H9 (cell line): ENCODE data around the gene IWS1. TPM values are rescaled to one million over a fixed set of nuclear protein-coding genes. Genes with fewer than 3 reads are reported as not detected.

Experiments used
- DNase-seq: peaks from one replicate; pipeline ENCODE4 v3.0.0-alpha.2; 2017
- H2AFZ ChIP-seq: one replicate; pipeline ENCODE4 v1.6.1; 2013; ENCODE audit warnings: mild to moderate bottlenecking, low read length, control low read depth, moderate library complexity
- H2AK5ac ChIP-seq: 2 replicates; pipeline ENCODE4 v1.6.1; 2013; ENCODE audit warnings: low read length, control low read depth, mixed read lengths; ENCODE audit not compliant: insufficient read length
- H2BK120ac ChIP-seq: one replicate; pipeline ENCODE4 v1.6.1; 2013; ENCODE audit warnings: low read depth, mild to moderate bottlenecking, low read length, control low read depth, inconsistent platforms; ENCODE audit not compliant: poor library complexity, severe bottlenecking
- H2BK12ac ChIP-seq: 2 replicates; pipeline ENCODE4 v1.6.1; 2013; ENCODE audit warnings: low read length, control low read depth, mixed read lengths, low read depth; ENCODE audit not compliant: insufficient read length
- H2BK15ac ChIP-seq: 2 replicates; pipeline ENCODE4 v1.6.1; 2013; ENCODE audit warnings: low read depth, low read length, control low read depth
- H2BK20ac ChIP-seq: one replicate; pipeline ENCODE4 v1.6.1; 2013; ENCODE audit warnings: low read depth, mild to moderate bottlenecking, low read length, control low read depth, inconsistent platforms; ENCODE audit not compliant: poor library complexity, severe bottlenecking
- H2BK5ac ChIP-seq: 2 replicates; pipeline ENCODE4 v1.6.1; 2013; ENCODE audit warnings: low read length, control low read depth, mixed read lengths; ENCODE audit not compliant: insufficient read length
- H3K14ac ChIP-seq: 2 replicates; pipeline ENCODE4 v1.6.1; 2013; ENCODE audit warnings: low read length, control low read depth; ENCODE audit not compliant: insufficient read depth
- H3K18ac ChIP-seq: 2 replicates; pipeline ENCODE4 v1.6.1; 2013; ENCODE audit warnings: low read depth, mild to moderate bottlenecking, mixed read lengths, low read length, control low read depth; ENCODE audit not compliant: insufficient read length
- H3K23ac ChIP-seq: 2 replicates; pipeline ENCODE4 v1.6.1; 2013; ENCODE audit warnings: low read length, control low read depth, mixed read lengths, low read depth; ENCODE audit not compliant: insufficient read length
- H3K23me2 ChIP-seq: 2 replicates; pipeline ENCODE4 v1.6.1; 2013; ENCODE audit warnings: low read depth, mild to moderate bottlenecking, mixed read lengths, low read length, control low read depth; ENCODE audit not compliant: insufficient read length, poor library complexity, severe bottlenecking
- H3K27ac ChIP-seq: 2 replicates; pipeline ENCODE4 v1.5.1; 2013; ENCODE audit warnings: low read length, control low read depth, mixed read lengths, low read depth; ENCODE audit not compliant: insufficient read length
- H3K27me3 ChIP-seq: 2 replicates; pipeline ENCODE4 v1.6.1; 2013; ENCODE audit warnings: low read length, control low read depth, inconsistent platforms; ENCODE audit not compliant: insufficient read depth
- H3K4ac ChIP-seq: 2 replicates; pipeline ENCODE4 v1.6.1; 2013; ENCODE audit warnings: low read depth, mild to moderate bottlenecking, control low read depth, inconsistent platforms, low read length, moderate library complexity
- H3K4me1 ChIP-seq: 2 replicates; pipeline ENCODE4 v1.6.1; 2013; ENCODE audit warnings: low read length, control low read depth, inconsistent platforms; ENCODE audit not compliant: insufficient read depth
- H3K4me2 ChIP-seq: 2 replicates; pipeline ENCODE4 v1.6.1; 2013; ENCODE audit warnings: low read length, control low read depth, mixed read lengths; ENCODE audit not compliant: insufficient read length, insufficient read depth
- H3K56ac ChIP-seq: 2 replicates; pipeline ENCODE4 v1.6.1; 2013; ENCODE audit warnings: low read depth, mild to moderate bottlenecking, mixed read lengths, low read length, control low read depth; ENCODE audit not compliant: insufficient read length
- H3K79me1 ChIP-seq: 2 replicates; pipeline ENCODE4 v1.6.1; 2013; ENCODE audit warnings: low read depth, mild to moderate bottlenecking, moderate library complexity, low read length, control low read depth, inconsistent platforms; ENCODE audit not compliant: insufficient read depth, poor library complexity, severe bottlenecking
- H3K79me2 ChIP-seq: 2 replicates; pipeline ENCODE4 v1.6.1; 2013; ENCODE audit warnings: low read length, control low read depth, inconsistent platforms; ENCODE audit not compliant: insufficient read depth
- H3K9ac ChIP-seq: 2 replicates; pipeline ENCODE4 v1.6.1; 2013; ENCODE audit warnings: low read length, control low read depth, mixed read lengths; ENCODE audit not compliant: insufficient read length; ENCODE audit errors: extremely low read depth
- H3K9me3 ChIP-seq: one replicate; pipeline ENCODE4 v1.6.1; 2013; ENCODE audit warnings: low read depth, low read length, inconsistent platforms; ENCODE audit not compliant: control insufficient read depth
- H3T11ph ChIP-seq: one replicate; pipeline ENCODE4 v1.6.1; 2013; ENCODE audit warnings: mild to moderate bottlenecking, low read length, control low read depth, inconsistent platforms
- H4K20me1 ChIP-seq: one replicate; pipeline ENCODE4 v1.6.1; 2013; ENCODE audit not compliant: control insufficient read depth, insufficient read length, insufficient read depth
- H4K5ac ChIP-seq: 2 replicates; pipeline ENCODE4 v1.6.1; 2013; ENCODE audit warnings: low read depth, mild to moderate bottlenecking, mixed read lengths, low read length, control low read depth; ENCODE audit not compliant: insufficient read length
- H4K8ac ChIP-seq: replicated peaks from 2 replicates; pipeline ENCODE4 v1.6.1; 2013; ENCODE audit warnings: low read length, control low read depth, mixed read lengths, low read depth; ENCODE audit not compliant: insufficient read length
- H4K91ac ChIP-seq: 2 replicates; pipeline ENCODE4 v1.6.1; 2013; ENCODE audit warnings: low read depth, mild to moderate bottlenecking, moderate library complexity, mixed read lengths, low read length, control low read depth; ENCODE audit not compliant: insufficient read length
- H3K27ac Mint-ChIP-seq, 3 experiments: 2 replicates in 2 of 3; 3 replicates in 1 of 3; pipeline ENCODE4 v1.8.0; 2020 to 2021; ENCODE audit warnings: mixed read lengths in 3 of 3, mild to moderate bottlenecking in 1 of 3, moderate library complexity in 1 of 3
- H3K27me3 Mint-ChIP-seq: 2 replicates; pipeline ENCODE4 v1.8.0; 2021; ENCODE audit warnings: low read depth, mild to moderate bottlenecking, moderate library complexity, mixed read lengths
- H3K36me3 Mint-ChIP-seq, 3 experiments: 2 replicates in 2 of 3; 3 replicates in 1 of 3; pipeline ENCODE4 v1.8.0; 2020 to 2021; ENCODE audit warnings: low read depth in 3 of 3, mixed read lengths in 3 of 3; ENCODE audit not compliant: insufficient read depth in 1 of 3
- H3K4me1 Mint-ChIP-seq, 2 experiments: 2 replicates each; pipeline ENCODE4 v1.8.0; 2020; ENCODE audit warnings: mixed read lengths in 2 of 2
- H3K4me3 Mint-ChIP-seq, 2 experiments: 2 replicates in 1 of 2; 3 replicates in 1 of 2; pipeline ENCODE4 v1.8.0; 2020 to 2021; ENCODE audit warnings: mild to moderate bottlenecking in 2 of 2, mixed read lengths in 2 of 2, moderate library complexity in 1 of 2
- H3K9me3 Mint-ChIP-seq, 2 experiments: 2 replicates in 1 of 2; 3 replicates in 1 of 2; pipeline ENCODE4 v1.8.0; 2020; ENCODE audit warnings: mild to moderate bottlenecking in 2 of 2, mixed read lengths in 2 of 2, moderate library complexity in 1 of 2
- WGBS: extraction: QIAGEN DNeasy Blood & Tissue Kit; methylation state at CpG from one replicate; pipeline ENCODE4 v1.1.7; 2013; ENCODE audit warnings: missing lambda C conversion rate, low lambda C conversion rate, mixed read lengths; ENCODE audit not compliant: insufficient read length; ENCODE audit errors: extremely low coverage; 5-methylcytosine and 5-hydroxymethylcytosine counted together
- total RNA-seq: library from RNA; stranded (reverse); gene quantifications from 2 replicates; pipeline ENCODE4 v1.2.1, GENCODE V29; 2021
- TF ChIP-seq, protein P1 (sequence below): fragments of 200-600 bp; sonication (generic); conservative IDR thresholded peaks from 3 replicates; pipeline ENCODE4 v1.8.0; 2021; ENCODE audit warnings: antibody characterized with exemption, mild to moderate bottlenecking

The IWS1 gene
- total RNA-seq, 1 experiment from 2014 or later, result 66.2 TPM

- Mint-ChIP-seq H3K27ac (no peak overlapping the region), H3K36me3 (peaks cover 15 to 55% (median 50%) of the 10 kb centered on the region in 3 experiments; a peak in 6 of 7 replicates), H3K4me1 (peaks cover 32 to 36% of the 10 kb centered on the region in 2 experiments), H3K27me3 (no peaks in the 10 kb centered on the region), H3K4me3 (no peak overlapping the region; a peak in 1 of 5 replicates), H3K9me3 (no peaks in the 10 kb centered on the region)
- Histone ChIP-seq H3T11ph (no peak overlapping the region), H3K27ac (no peak overlapping the region), H3K4me1 (no peaks in the 10 kb centered on the region), H2AFZ (no peak overlapping the region), H4K20me1 (no peaks in the 10 kb centered on the region), H3K9me3 (no peaks in the 10 kb centered on the region), H3K79me2 (peaks cover 32% of the 10 kb centered on the region), H2BK12ac (no peak overlapping the region), H4K8ac (no peak overlapping the region), H3K79me1 (peaks cover 27% of the 10 kb centered on the region), H3K23ac (no peak overlapping the region), H3K18ac (no peak overlapping the region), H4K5ac (no peak overlapping the region), H3K4ac (no peak overlapping the region), H2AK5ac (no peak overlapping the region), H3K4me2 (no peak overlapping the region), H2BK5ac (no peak overlapping the region), H2BK20ac (no peak overlapping the region), H3K56ac (no peak overlapping the region), H2BK120ac (no peak overlapping the region), H3K23me2 (no peaks in the 10 kb centered on the region), H4K91ac (no peak overlapping the region), H3K9ac (no peak overlapping the region), H2BK15ac (no peak overlapping the region), H3K27me3 (no peaks in the 10 kb centered on the region), H3K14ac (no peak overlapping the region)
- DNase-seq, result no peak
- TF ChIP-seq, protein P1, sequence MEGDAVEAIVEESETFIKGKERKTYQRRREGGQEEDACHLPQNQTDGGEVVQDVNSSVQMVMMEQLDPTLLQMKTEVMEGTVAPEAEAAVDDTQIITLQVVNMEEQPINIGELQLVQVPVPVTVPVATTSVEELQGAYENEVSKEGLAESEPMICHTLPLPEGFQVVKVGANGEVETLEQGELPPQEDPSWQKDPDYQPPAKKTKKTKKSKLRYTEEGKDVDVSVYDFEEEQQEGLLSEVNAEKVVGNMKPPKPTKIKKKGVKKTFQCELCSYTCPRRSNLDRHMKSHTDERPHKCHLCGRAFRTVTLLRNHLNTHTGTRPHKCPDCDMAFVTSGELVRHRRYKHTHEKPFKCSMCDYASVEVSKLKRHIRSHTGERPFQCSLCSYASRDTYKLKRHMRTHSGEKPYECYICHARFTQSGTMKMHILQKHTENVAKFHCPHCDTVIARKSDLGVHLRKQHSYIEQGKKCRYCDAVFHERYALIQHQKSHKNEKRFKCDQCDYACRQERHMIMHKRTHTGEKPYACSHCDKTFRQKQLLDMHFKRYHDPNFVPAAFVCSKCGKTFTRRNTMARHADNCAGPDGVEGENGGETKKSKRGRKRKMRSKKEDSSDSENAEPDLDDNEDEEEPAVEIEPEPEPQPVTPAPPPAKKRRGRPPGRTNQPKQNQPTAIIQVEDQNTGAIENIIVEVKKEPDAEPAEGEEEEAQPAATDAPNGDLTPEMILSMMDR, result no peak
- WGBS, result no CpG with 5 or more reads among the region's 2 CpGs
Observed at GRCh38 chr2:127517465-127517864, 8.8 kb downstream of the IWS1 start.
